RCC 7860 (cell line): ENCODE data around the gene DGCR8.

Experiments used
- DNase-seq: peaks from one replicate; pipeline ENCODE4 v3.0.0-alpha.2; 2015; ENCODE audit warnings: low spot score
- FAIRE-seq: peaks from 2 replicates; lab custom pipeline; 2012; peaks lifted over from hg19 to GRCh38; lab: Jason Lieb, UNC

The DGCR8 gene

GRCh38 chr22:20052309-20053259, 27.5 kb upstream of the DGCR8 start:
- DNase-seq (no peak), FAIRE-seq (no peak)

- FAIRE-seq (no peak), DNase-seq (no peak)
These were observed 26.5 kb upstream of the DGCR8 start for GRCh38 chr22:20053407-20054033.

GRCh38 chr22:20054034-20054427, 26.0 kb upstream of the DGCR8 start:
- DNase-seq (no peak), FAIRE-seq (no peak)

GRCh38 chr22:20054485-20054884, 25.6 kb upstream of the DGCR8 start:
- no peak for FAIRE-seq
- DNase-seq, result no peak

GRCh38 chr22:20055144-20055543, 24.9 kb upstream of the DGCR8 start:
- FAIRE-seq (no peak), DNase-seq (no peak)

- FAIRE-seq (no peak), DNase-seq (no peak)
These were observed 24.4 kb upstream of the DGCR8 start for GRCh38 chr22:20055654-20056053.

- FAIRE-seq (no peak), DNase-seq (no peak)
These were observed 23.9 kb upstream of the DGCR8 start for GRCh38 chr22:20056161-20056560.

GRCh38 chr22:20056696-20057386, 23.2 kb upstream of the DGCR8 start:
- DNase-seq (no peak), FAIRE-seq (no peak)

- no peak for DNase-seq
- no peak for FAIRE-seq
These were observed 22.3 kb upstream of the DGCR8 start for GRCh38 chr22:20057596-20058268.

GRCh38 chr22:20058989-20059770, 20.9 kb upstream of the DGCR8 start:
- FAIRE-seq, result no peak
- no peak for DNase-seq

- no peak for DNase-seq
- no peak for FAIRE-seq
These were observed 19.2 kb upstream of the DGCR8 start for GRCh38 chr22:20060700-20061480.

- no peak for FAIRE-seq
- no peak for DNase-seq
These were observed 18.6 kb upstream of the DGCR8 start for GRCh38 chr22:20061481-20061861.

GRCh38 chr22:20062043-20062765, 17.8 kb upstream of the DGCR8 start:
- DNase-seq (no peak), FAIRE-seq (no peak)

GRCh38 chr22:20062766-20063083, 17.3 kb upstream of the DGCR8 start:
- peak; percentile 7 for FAIRE-seq
- DNase-seq, result peak; percentile 57

- FAIRE-seq, result no peak
- DNase-seq, result no peak
These were observed 16.5 kb upstream of the DGCR8 start for GRCh38 chr22:20063271-20064139.

GRCh38 chr22:20064140-20064480, 15.9 kb upstream of the DGCR8 start:
- DNase-seq, result no peak
- no peak for FAIRE-seq

GRCh38 chr22:20064545-20065262, 15.3 kb upstream of the DGCR8 start:
- FAIRE-seq (no peak), DNase-seq (no peak)
